ENCODE measurements around the gene MEIOSIN.

DNA sequence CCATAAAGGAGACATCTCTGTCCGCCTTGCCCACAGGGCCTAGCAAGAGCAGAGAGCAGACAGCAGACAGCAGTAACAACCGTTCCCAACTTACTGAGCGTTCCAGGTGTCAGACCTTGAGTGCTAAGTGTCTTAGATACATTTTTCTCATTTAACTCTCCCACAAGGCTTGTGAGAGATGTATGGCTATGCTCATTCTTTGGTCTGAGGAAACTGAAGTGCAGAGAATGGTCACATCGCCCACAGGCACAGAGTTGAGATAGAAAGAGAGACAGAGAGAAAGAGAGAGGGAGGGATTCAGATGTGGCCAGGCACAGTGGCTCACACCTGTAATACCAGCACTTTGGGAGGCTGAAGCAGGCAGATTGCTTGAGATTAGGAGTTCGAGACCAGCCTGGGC, 14.3 kb downstream of the MEIOSIN start:
- TF ChIP-seq SREBF2 (CRISPR knock-in tag; IDR thresholded peaks at IDR 0.05), result no peak
- TF ChIP-seq STAT5B (CRISPR knock-in tag; IDR thresholded peaks at IDR 0.05), result no peak
